DMS79 treated with DMSO at 0.1 percent for 48 hours (cell line): ENCODE results near the gene TENT4B.
"Not testable (repeated sequence)": the region's sequence is repeated elsewhere in the genome, so short reads cannot be mapped to it uniquely, and the experiment has no call there.

Source experiments
- DNase-seq: peaks from one replicate; lab custom pipeline; 2025; lab: John Stamatoyannopoulos, UW

Gene TENT4B

DNA sequence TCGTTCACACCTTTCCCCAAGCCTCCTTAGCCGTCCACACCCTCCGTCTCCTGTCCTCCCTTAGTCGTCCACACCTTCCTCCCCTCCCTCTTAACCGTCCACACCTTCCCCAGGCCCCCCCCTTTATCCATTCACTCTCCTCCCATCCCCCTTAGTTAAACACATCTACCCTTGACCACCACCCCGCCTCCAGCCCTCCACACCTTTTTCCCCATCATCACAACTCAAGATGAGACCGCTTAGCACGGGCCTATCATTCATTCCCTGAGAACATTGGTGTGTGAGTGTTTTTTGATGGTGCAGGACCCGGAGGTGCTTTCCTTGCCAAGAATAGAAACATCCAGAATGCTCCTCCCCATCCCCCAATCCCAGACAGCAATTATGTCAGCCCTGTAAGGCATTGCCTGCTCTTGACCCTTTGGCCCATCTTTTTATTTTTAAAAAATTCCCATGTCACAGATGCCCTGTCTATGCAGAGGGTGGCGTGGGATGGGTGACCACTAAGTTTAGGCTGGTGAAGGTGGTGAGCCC, 1.4 kb downstream of the TENT4B start:
- DNase-seq, result no peak

DNA sequence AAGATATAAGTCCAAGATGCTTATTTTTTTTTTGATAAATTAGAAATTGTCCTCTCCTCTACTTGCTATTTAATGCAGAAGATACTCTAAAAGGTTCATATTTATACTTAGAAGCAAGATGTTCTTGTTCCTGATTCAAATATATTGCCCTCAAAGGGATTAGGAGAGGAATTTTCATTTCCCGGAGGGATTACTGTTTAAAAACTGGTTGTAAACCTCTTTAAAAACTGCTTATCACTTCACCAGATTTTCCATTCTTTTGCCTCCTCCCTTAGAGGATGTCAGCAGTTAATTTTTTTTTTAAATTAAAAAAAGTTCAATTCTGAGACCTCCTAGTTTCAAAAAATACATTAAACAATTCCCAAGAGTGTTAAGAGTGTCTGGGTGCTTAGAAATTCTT, 2.8 kb downstream of the TENT4B start:
- no peak for DNase-seq

DNA sequence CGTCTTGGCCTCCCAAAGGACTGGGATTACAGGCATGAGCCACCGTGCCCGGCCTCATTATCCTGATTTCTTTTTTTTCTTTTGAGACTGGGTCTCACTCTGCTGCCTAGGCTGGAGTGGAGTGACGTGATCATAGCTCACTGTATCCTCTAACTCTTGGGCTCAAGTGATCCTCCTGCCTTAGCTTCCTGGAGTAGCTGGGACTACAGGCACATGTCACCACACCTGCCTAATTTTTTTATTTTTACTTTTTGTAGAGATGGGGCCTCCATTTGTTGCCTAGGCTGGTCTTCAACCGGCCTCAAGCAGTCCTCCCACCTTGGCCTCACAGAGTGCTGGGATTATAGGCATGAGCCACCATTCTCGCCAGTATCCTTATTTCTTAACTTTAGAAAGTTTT, 3.5 kb downstream of the TENT4B start:
- no peak for DNase-seq

DNA sequence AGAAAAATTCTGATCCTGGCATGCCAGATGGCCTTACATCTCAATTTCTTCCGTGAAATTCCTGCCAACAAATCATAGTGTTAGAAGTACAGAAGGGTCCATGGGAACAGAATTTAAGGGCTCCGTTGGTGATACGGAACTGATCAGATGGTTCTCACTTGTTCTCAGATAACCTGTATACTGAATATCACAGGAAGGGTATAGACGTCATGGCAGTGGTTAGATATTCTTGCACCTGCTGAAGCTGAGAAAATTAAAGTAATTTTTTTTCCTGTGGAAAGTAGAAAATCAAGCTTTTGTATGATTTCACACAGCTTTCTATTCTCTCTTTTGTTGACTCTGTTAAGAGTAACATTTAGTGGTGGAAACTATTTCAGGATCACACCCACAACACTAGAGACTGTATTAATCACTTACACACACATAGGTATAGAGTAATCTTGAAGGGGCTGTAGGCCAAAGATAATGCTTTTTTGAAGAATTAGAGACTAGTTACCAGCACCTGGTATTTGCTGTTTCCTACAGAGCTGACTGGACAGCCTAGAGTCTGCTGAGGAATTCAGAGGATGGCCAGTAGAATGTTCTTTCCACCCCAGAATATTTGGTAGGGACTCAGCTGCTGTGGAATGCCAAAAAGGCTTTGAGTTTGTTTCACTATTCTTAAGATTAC, 7.5 kb downstream of the TENT4B start:
- no peak for DNase-seq

DNA sequence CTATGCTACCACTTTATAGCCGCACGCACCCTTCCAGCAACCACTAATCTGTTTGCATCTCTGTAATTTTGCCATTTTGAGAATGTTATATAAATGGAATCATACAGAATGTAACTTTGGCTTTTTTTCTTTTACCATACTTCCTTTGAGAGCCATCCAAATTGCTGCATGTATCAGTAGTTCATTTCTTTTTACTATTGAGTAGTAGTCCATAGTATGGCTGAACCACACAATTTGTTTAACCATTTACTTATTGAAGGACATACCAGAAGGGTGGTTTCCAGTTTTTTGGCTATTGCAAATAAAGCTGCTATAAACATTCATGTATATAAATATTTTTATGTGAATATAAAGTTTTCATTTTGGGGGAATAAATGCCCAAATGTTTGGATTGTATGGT, 8.8 kb downstream of the TENT4B start:
- DNase-seq, result no peak

DNA sequence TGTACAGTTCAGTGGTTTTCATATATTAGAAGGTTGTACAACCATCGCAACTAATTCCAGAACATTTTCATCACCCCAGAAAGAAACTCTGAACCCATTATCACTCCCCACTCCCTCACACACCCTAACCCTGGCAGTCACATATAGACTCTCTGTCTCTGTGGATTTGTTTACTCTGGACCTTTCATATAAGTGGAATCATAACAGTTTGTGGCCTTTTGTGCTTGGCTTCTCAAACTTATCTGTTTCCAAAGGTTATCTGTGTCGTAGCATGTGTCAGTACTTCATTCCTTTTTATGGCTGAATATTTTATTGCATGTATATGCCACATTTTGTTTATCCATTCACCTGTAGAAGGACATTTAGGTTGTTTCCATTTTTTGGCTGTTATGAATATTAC, 12.4 kb downstream of the TENT4B start:
- no peak for DNase-seq

DNA sequence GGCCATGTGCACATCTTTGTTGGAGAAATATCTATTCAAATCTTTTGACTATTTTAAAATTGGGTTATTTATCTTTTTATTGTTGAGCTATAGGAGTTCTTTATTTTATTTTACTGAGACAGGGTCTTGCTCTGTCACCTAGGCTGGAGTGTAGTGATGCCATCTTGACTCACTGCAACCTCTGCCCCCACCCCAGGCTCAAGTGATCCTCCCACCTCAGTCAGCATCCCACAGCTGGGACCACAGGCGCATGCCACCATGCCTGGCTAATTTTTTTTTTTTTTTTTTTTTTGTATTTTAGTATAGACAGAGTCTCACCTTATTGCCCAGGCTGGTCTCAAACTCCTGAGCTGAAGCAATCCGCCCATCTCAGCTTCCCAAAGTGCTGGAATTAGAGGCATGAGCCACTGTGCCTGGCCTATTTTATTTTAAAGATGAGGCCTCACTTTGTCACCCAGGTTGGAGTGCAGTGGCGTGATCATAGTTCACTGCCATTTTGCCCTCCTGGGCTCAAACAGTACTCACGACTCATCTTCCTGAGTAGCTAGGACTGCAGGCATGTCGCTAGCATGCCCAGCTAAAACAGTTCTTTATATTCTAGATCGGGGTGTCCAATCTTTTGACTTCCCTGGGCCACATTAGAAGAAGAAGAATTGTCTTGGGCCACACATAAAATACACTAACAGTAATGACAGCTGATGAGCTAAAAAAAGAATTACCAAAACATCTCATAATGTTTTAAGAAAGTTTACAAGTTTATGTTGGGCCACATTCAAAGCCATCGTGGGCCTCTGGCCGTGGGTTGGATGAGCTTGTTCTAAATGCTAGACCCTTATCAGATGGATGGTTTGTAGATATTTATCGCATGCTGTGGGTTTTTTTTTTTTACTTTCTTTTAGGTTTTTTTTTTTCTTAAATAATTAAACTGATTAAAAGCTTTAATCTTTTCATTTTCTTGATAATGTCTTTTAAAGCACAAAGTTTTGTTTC, 13.7 kb downstream of the TENT4B start:
- DNase-seq, result no peak

DNA sequence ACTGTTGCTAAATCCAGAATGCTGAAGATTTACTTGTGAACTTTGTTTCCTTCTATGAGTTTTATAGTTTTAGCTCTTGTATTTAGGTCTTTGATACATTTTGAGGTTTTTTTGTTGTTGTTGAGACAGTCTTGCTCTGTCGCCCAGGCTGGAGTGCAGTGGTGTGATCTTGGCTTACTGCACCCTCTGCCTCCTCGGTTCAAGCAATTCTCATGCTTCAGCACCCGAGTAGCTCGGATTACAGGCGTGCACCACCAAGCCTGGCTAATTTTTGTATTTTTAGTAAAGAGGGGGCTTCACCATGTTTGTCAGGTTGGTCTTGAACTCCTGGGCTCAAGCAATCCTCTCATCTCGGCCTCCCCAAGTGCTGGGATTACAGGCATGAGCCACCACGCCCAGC, 14.4 kb downstream of the TENT4B start:
- no peak for DNase-seq

DNA sequence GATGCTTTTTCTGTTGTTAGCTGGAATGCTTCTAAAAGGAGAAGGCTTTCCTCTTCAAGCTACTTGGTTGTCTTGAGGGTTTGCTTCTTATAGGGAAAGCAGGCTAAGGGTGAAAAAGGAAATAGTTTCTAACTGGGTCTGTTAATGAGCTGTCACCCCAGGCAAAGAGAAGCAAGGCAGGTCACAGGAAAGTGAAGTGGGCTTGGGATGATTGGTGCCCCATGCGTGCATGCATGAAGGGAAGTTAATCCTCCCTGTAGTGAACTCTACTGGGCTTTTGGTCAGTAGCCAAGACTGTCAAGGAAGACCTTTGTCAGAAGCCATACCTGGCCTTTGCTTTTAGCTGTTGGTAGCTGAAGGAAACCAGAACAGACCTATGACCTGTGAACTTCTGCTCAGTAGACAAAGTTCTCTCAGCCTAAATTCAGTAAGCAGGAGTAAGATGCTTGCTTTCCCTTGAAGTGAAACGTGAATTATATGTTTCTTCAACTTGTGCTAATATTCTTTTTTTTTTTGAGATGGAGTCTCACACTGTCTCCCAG, 16.5 kb downstream of the TENT4B start:
- DNase-seq, result no peak

DNA sequence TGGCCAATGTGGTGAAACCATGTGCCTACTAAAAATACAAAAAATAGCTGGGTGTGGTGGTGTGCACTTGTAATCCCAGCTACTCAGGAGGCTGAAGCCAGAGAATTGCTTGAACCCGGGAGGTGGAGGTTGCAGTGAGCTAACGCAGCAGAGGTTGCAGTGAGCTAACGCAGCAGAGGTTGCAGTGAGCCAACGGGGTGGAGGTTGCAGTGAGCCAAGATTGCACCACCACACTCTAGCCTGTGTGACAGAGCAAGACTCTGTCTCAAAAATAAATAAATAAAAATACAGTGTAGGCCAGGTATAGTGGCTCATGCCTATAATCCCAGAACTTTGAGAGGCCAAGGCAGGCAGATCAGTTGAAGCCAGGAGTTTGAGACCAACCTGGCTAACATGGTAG, 18.7 kb downstream of the TENT4B start:
- DNase-seq, result not testable (repeated sequence)

DNA sequence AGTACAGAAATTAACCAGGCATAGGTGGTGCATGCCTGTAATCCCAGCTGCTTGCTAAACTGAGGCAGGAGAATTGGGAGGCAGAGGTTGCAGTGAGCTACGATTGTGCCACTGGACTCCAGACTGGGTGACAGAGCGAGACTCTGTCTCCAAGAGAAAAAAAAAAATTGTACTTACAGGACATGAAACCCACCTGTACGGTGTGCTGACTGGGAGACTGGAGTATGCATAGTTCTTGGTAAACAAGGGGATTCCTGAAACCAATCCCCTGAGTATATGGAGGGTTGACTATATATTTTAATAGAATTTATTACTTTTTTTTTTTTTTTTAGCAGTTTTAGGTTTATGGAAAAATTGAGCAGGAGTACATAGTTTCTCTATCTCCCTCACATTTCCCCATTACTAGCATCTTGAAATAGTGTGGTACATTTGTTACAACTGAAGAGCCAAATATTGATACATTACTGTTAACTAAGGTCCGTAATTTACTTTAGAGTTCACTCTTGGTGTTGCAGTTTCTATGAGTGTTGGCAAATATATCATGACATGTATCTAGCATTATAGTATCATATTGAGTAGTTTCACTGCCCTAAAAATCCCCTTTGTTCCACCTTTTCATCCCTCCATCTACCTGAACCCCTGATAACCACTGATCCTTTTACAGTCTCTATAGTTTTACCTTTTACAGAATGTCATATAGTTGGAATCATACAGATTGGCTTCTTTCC, 19.3 kb downstream of the TENT4B start:
- DNase-seq, result no peak

DNA sequence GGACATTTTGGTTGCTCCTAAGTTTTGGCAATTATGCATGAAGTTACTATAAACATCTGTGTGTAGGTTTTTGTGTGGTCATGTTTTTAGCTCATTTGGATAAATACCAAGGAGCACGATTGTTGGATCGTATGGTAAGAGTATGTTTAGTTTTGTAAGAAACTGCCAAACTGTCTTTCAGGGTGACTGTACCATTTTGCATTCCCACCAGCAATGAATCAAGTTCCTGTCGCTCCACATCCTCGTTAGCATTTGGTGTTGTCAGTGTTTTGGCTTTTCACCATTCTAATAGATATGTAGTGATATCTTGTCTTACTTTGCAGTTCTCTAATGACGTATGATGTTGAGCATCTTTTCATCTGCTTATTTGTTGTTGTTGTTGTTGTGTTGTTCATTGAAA, 20.2 kb downstream of the TENT4B start:
- DNase-seq, result no peak

DNA sequence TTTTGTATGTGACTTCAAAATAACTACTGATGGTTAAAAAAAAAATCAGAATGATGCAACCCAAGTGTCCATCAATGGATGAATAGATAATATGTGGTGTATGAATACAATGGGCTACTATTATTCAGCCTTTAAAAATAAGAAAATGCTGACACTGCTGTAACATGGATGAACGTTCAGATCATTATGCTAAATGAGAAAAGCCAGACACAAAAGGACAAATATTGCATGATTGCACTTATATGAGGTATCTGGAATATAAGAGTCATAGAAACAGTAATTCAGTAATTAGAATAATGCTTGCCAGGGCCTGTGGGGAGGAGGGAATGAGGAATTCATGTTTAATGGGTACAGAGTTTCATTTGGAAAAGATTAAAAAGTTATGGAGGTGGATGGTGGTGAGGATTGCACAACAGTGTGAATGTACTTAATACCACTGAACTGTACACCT, 25.4 kb downstream of the TENT4B start:
- no peak for DNase-seq

DNA sequence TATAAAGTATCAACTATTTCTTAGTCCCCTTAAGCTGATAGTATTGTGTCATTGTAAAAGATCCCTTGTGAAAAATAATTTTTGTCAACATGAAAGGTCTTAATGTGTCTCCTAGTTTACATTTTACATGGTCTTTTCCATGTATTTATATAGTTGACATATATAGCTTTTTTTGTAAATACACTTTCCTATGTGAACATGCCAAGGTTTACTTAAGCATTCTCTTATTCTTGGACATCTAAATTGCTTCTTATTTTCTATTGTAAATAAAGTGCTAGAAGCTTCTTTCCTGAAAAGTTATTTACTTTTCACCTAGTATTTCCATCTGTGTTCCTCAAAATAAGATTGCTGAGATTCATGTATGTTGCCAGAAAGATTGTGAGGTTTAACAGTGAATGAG, 29.3 kb downstream of the TENT4B start:
- no peak for DNase-seq

DNA sequence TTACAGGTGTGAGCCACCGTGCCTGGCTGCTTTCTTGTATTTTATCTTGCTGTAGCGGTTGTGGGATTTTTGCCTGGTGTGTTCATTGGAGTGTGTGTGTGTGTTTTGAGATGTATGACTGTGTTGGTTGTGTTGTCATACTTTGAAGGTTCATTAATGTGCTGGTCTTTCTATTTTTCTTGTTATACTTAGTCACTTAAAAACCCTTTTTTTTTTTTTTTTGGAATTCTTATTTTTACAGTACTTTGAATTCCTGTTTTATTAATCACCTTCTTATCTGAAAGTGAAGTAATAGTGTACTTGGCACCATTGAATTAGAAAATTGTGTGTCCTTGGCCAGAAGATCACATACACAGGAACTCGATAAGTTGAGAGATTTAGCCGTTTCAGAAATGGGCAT, 30.2 kb downstream of the TENT4B start:
- no peak for DNase-seq

DNA sequence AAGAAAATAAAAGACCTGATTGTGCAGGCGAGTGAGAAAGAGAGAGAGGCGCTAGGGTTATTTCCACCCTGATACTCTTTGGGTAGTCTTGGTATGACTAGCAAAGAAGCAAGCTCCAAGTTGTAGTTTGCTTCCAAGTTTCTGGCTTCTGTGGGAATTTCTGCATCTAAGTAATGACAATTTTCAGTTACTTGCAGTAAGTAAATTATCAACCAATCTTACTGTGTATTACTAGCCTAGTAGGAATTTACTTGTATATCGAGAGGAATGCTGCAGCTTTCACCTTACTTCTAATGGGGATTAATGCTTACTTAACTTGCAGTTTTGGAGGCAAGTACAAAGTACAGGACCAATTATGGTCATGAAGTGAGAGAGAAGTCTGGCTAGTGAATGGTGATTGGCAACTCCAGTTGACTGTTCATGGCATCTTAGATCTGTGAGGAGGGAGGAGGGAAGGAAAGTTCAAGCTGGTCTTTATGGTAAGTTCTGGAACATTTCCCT, 31.9 kb downstream of the TENT4B start:
- DNase-seq, result no peak

DNA sequence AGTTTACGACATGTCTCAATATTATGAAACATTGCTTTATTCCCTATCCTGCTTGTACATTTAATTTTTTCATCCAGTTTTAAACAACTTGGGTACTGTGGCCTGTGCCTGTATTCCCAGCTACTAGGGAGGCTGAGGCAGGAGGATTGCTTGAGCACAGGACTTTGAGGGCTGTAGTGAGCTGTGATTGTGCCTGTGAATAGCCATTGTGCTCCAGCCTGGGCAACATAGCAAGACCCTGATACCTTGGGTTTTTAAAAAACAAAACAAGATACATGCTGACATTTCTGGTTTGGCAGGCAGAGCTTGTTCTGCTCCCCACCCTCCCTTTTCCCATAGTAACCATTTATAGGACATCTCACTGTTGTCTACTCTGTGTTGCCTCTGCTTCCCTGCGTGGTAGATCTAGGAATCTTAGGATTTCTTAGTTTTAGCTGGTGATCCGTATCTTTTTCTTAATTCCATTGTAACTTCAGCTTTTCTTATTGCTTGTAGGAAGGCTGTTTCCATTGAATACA, 35.6 kb downstream of the TENT4B start:
- no peak for DNase-seq

DNA sequence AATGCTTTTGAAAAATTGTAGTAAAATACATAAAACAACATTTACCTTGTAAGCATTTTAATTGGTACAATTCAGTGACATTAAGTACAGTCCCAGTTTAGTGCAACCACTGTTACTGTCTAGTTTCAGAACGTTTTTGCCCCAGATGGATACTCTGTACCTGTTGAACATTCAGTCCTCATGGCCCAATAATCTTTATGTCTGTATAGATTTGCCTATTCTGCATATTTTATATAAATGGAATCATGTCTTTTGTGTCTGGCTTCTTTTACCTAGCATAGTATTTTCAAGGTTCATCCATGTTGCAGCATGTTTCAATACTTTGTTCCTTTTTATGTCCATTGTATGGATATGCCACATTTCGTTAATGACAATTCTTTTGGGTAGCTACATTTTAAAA, 37.2 kb downstream of the TENT4B start:
- DNase-seq, result no peak

DNA sequence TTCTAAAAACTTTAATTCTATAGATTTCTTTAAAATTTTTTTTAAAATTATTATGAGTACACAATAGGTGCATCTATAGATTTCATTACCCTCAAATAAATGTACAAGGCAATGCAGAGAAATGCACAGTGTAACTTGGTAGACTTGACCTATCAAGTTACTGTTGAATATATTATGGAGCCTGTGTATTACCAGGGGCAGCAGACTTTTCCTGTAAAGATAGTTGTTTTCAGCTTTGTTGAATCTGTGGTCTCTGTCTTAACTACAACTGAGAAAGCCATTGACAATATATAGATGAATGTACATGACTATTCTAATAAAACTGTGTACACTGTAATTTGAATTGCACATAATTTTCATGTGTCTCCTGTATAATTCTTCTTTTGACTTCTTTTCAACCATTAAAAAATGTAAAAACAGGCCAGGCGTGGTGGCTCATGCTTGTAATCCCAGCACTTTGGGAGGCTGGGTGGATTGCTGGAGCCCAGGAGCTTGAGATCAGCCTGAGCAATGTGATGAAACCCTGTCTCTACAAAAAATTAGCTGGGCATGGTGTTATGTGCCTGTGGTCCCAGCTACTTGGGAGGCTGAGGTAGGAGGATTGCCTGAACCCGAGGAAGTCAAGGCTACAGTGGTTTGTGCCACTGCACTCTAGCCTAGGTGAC, 39.4 kb downstream of the TENT4B start:
- no peak for DNase-seq

DNA sequence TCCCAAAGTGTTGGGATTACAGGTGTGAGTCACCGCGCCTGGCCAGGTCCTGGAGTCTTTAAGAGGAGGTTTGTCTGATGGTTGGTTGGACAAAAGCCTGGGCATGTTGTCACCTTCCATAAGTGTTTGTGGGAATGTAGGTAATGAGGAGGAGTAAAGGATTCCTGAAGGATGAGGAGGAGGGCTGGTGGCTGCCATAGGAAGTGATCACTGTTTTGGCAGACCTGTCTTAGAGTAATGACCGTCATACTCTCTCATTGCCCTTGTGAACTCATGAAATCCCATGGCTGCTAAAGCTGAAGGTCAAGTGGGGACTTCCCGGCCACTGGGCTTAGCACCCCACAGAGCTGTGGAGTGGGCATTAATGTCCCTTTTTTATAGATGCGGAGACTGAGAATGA, 40.5 kb downstream of the TENT4B start:
- no peak for DNase-seq

DNA sequence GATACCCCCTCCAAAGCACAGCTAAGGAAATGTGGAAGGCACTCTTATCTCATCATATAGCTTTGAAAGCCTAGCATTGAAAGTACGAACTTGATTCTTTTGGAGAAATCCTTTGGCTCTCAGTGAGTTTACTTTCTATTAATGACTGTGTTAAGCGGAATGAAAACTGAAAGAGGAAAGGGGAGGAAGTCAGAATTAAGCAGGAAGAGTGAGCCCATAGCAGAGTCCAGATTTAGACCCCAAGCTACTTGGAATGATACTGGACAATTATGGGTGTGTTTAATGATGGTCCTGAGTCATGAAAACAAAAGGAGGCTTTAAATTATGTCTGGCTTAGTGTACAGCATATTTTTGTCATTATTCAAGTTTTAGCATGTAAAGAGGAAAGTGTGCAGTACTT, 42.2 kb downstream of the TENT4B start:
- DNase-seq, result no peak
